Neuronal stem cell (in vitro differentiated cells): Measurements from ENCODE around the gene ARMC7.
"Not testable (repeated sequence)": the region's sequence is repeated elsewhere in the genome, so short reads cannot be mapped to it uniquely, and the experiment has no call there.

ENCODE experiments used
- DNase-seq: peaks from one replicate; pipeline ENCODE4 v3.0.0-alpha.2; 2013; ENCODE audit warnings: low spot score
- H2AFZ ChIP-seq: one replicate; pipeline ENCODE4 v1.6.1; 2013; ENCODE audit warnings: mild to moderate bottlenecking, low read length, inconsistent platforms
- H2AK5ac ChIP-seq: 2 replicates; pipeline ENCODE4 v1.6.1; 2013; ENCODE audit warnings: low read depth, mild to moderate bottlenecking, inconsistent platforms, low read length, moderate library complexity, mixed read lengths
- H2BK120ac ChIP-seq: 2 replicates; pipeline ENCODE4 v1.6.1; 2013; ENCODE audit warnings: low read depth, mild to moderate bottlenecking, inconsistent platforms, low read length, moderate library complexity, mixed read lengths
- H2BK12ac ChIP-seq: one replicate; pipeline ENCODE4 v1.6.1; 2013; ENCODE audit warnings: low read length, inconsistent platforms
- H2BK15ac ChIP-seq: 2 replicates; pipeline ENCODE4 v1.6.1; 2013; ENCODE audit warnings: mild to moderate bottlenecking, low read length, inconsistent platforms, mixed read lengths
- H2BK5ac ChIP-seq: one replicate; pipeline ENCODE4 v1.6.1; 2013; ENCODE audit warnings: inconsistent platforms, mild to moderate bottlenecking, low read length, moderate library complexity
- H3K14ac ChIP-seq: one replicate; pipeline ENCODE4 v1.6.1; 2013; ENCODE audit warnings: low read length, inconsistent platforms
- H3K18ac ChIP-seq: 2 replicates; pipeline ENCODE4 v1.6.1; 2013; ENCODE audit warnings: low read length, inconsistent platforms
- H3K23ac ChIP-seq: 2 replicates; pipeline ENCODE4 v1.6.1; 2013; ENCODE audit warnings: low read depth, mild to moderate bottlenecking, mixed read lengths, low read length, inconsistent platforms; ENCODE audit not compliant: poor library complexity
- H3K27ac ChIP-seq: replicated peaks from 3 replicates; pipeline ENCODE4 v1.5.1; 2013; ENCODE audit warnings: low read length, inconsistent platforms
- H3K27me3 ChIP-seq, 3 experiments: 2 replicates each; pipeline ENCODE4 v1.6.1; 2013; ENCODE audit warnings: low read length in 3 of 3, mild to moderate bottlenecking in 2 of 3, inconsistent platforms in 1 of 3, low read depth in 1 of 3, mixed read lengths in 1 of 3, moderate library complexity in 1 of 3; ENCODE audit not compliant: control insufficient read depth in 3 of 3, insufficient read depth in 3 of 3
- H3K36me3 ChIP-seq, 2 donors: replicated peaks in 1 of 2; 2 replicates each; pipeline ENCODE4 v1.6.1; 2013; ENCODE audit warnings: low read length in 2 of 2; ENCODE audit not compliant: control insufficient read depth in 2 of 2, insufficient read depth in 2 of 2
- H3K4ac ChIP-seq: 2 replicates; pipeline ENCODE4 v1.6.1; 2013; ENCODE audit warnings: inconsistent platforms, mild to moderate bottlenecking, low read length, moderate library complexity
- H3K4me1 ChIP-seq, 2 donors: 1 replicate in 1 of 2; 2 replicates in 1 of 2; pipeline ENCODE4 v1.6.1; 2013; ENCODE audit warnings: low read length in 2 of 2, low read depth in 1 of 2; ENCODE audit not compliant: control insufficient read depth in 2 of 2, insufficient read depth in 1 of 2
- H3K4me2 ChIP-seq: one replicate; pipeline ENCODE4 v1.6.1; 2013; ENCODE audit warnings: mild to moderate bottlenecking, low read length, inconsistent platforms; ENCODE audit not compliant: insufficient read depth, poor library complexity, severe bottlenecking
- H3K4me3 ChIP-seq, 2 donors: 2 replicates each; pipeline ENCODE4 v1.5.1; 2013; ENCODE audit warnings: low read length in 2 of 2, mild to moderate bottlenecking in 2 of 2, inconsistent platforms in 1 of 2, moderate library complexity in 1 of 2
- H3K79me1 ChIP-seq: one replicate; pipeline ENCODE4 v1.6.1; 2013; ENCODE audit warnings: low read depth, mild to moderate bottlenecking, inconsistent platforms, low read length, moderate library complexity
- H3K9ac ChIP-seq: one replicate; pipeline ENCODE4 v1.6.1; 2013; ENCODE audit warnings: mild to moderate bottlenecking, low read depth, low read length, inconsistent platforms; ENCODE audit not compliant: poor library complexity
- H3K9me3 ChIP-seq, 2 donors: replicated peaks in 1 of 2; 2 replicates each; pipeline versions ENCODE3 to v1.6.1; 2013; ENCODE audit warnings: low read length in 2 of 2, mild to moderate bottlenecking in 2 of 2, inconsistent platforms in 1 of 2, low read depth in 1 of 2, mixed read lengths in 1 of 2, moderate library complexity in 1 of 2; ENCODE audit not compliant: control insufficient read depth in 2 of 2, insufficient read depth in 1 of 2
- H4K8ac ChIP-seq: one replicate; pipeline ENCODE4 v1.6.1; 2013; ENCODE audit warnings: low read depth, mild to moderate bottlenecking, inconsistent platforms, low read length, moderate library complexity
- H4K91ac ChIP-seq: one replicate; pipeline ENCODE4 v1.6.1; 2013; ENCODE audit warnings: low read length, low read depth, mild to moderate bottlenecking, inconsistent platforms; ENCODE audit not compliant: poor library complexity
- WGBS, 2 donors: extraction: QIAGEN DNeasy Blood & Tissue Kit; methylation state at CpG; one replicate each; pipeline ENCODE4 v1.1.7; 2013; ENCODE audit warnings: missing lambda C conversion rate in 2 of 2, mixed read lengths in 1 of 2; ENCODE audit not compliant: insufficient read length in 2 of 2, insufficient replicate concordance in 1 of 2; ENCODE audit errors: extremely low coverage in 2 of 2; 5-methylcytosine and 5-hydroxymethylcytosine counted together

ARMC7 gene

GRCh38 chr17:75137762-75138161 lies 28.0 kb downstream of the ARMC7 start:
- not testable (repeated sequence) for H3K18ac ChIP-seq, H4K8ac ChIP-seq, H3K27ac ChIP-seq, H2BK12ac ChIP-seq, H3K27me3 ChIP-seq, H3K14ac ChIP-seq, H3K79me1 ChIP-seq, H3K23ac ChIP-seq, H4K91ac ChIP-seq, H2BK120ac ChIP-seq, H3K4me2 ChIP-seq, H3K4ac ChIP-seq, DNase-seq, H2BK5ac ChIP-seq, H2AFZ ChIP-seq, H2BK15ac ChIP-seq, H2AK5ac ChIP-seq, H3K4me1 ChIP-seq, H3K4me3 ChIP-seq, H3K9me3 ChIP-seq, H3K9ac ChIP-seq
- WGBS, 2 donors: no CpG with 5 or more reads among the region's 9 CpGs
- H3K36me3 ChIP-seq: peaks cover 34 to 80% of the 10 kb centered on the region in 2 donors

GRCh38 chr17:75138519-75138918 lies 28.8 kb downstream of the ARMC7 start:
- no peak overlapping the region for H2AK5ac ChIP-seq
- no peak overlapping the region for H4K91ac ChIP-seq
- no peak overlapping the region for H3K9ac ChIP-seq
- no peak overlapping the region for H4K8ac ChIP-seq
- H3K14ac ChIP-seq: no peak overlapping the region
- no peak overlapping the region for H2BK120ac ChIP-seq
- H3K4ac ChIP-seq: no peak overlapping the region
- peaks cover 38 to 87% of the 10 kb centered on the region in 2 donors for H3K36me3 ChIP-seq
- H3K9me3 ChIP-seq: no peaks in the 10 kb centered on the region
- H3K4me1 ChIP-seq: no peaks in the 10 kb centered on the region
- WGBS, 2 donors: no CpG with 5 or more reads among the region's 5 CpGs
- peaks cover 4% of the 10 kb centered on the region for H3K79me1 ChIP-seq
- H2BK12ac ChIP-seq: no peak overlapping the region
- no peak overlapping the region for H3K23ac ChIP-seq
- H2BK5ac ChIP-seq: no peak overlapping the region
- H3K4me3 ChIP-seq: no peak overlapping the region
- no peak for DNase-seq
- H3K4me2 ChIP-seq: no peak overlapping the region
- H2BK15ac ChIP-seq: no peak overlapping the region
- H3K27ac ChIP-seq: no peak overlapping the region
- no peak overlapping the region for H2AFZ ChIP-seq
- H3K27me3 ChIP-seq: no peaks in the 10 kb centered on the region
- no peak overlapping the region for H3K18ac ChIP-seq

DNA sequence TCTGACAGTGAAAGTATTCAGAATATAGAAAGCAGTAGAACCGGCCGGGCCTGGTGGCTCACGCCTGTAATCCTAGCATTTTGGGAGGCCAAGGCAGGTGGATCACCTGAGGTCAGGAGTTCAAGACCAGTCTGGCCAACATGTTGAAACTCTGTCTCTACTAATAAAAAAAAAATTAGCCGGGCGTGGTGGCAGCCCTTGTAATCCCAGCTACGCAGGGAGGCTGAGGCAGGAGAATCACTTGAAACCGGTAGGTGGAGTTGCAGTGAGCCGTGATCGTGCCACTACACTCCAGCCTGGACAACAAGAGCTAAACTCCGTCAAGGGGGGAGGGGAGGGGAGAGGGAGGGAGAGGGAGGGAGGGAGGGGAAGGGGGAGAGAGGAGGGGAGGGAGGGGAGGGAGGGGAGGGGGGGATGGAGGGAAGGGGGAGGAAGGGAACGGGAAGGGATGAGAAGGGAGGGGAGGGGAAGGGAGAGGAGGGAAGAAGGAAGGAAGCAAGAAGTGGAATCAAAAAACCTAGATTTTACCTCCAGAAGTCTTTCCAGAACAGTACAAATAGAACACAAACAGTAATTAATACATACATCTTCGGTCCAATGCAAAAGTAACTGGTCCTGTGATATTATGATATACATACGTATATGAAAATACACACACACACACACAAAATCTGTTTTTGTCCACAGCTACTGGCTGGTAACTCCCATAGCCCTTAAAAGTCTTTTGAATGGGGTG lies 32.6 kb downstream of the ARMC7 start:
- Histone ChIP-seq H3K14ac (no peak overlapping the region), H3K23ac (no peak overlapping the region), H3K18ac (no peak overlapping the region), H3K79me1 (peaks cover 8% of the 10 kb centered on the region), H3K4me2 (no peak overlapping the region), H2AK5ac (no peak overlapping the region), H2BK12ac (no peak overlapping the region), H3K4me1 (no peaks in the 10 kb centered on the region), H2BK15ac (no peak overlapping the region), H4K91ac (no peak overlapping the region), H3K36me3 (peaks cover 58 to 97% of the 10 kb centered on the region in 2 donors), H2AFZ (no peak overlapping the region), H3K4ac (no peak overlapping the region), H3K9me3 (no peaks in the 10 kb centered on the region), H3K27ac (no peak overlapping the region), H3K27me3 (no peaks in the 10 kb centered on the region), H3K9ac (no peak overlapping the region), H2BK5ac (no peak overlapping the region), H4K8ac (no peak overlapping the region), H3K4me3 (no peak overlapping the region), H2BK120ac (no peak overlapping the region)
- DNase-seq: no peak
- whole genome bisulfite sequencing, 2 donors: 100% methylated on average over 1 of the region's 13 CpGs; no CpG with 5 or more reads in 1 of the 2 donors

DNA sequence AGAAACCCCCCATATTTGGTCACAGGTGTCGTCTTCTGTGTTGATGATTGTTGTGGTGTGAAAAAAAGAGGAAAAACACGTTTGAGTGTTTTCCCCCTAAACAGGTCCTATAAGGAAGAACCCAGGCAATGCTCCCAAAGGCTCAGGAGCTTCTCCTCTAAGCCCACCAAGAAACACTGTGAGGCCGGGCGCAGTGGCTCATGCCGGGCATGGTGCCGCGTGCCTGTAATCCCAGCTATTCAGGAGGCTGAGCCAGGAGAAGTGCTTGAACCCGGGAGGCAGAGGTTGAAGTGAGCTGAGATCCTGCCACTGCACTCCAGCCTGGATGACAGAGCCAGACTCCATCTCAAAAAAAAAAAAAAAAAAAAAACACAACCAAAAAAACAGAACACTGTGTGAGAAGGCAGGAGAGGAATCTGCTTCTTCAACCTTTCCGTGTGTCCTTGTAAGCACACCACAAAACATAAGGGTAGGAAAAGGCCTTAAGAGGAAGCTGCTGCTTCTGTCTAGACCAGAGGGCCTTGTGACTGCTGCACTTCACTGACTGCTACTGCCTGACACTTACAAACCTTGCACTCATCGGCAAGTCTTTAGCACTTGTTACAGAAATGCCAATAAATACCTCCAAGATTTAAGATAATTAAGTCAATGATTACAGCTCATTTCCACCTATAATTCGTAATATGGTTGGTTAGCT lies 35.2 kb downstream of the ARMC7 start:
- Histone ChIP-seq H3K14ac (no peak overlapping the region), H3K18ac (no peak overlapping the region), H2AFZ (no peak overlapping the region), H3K9me3 (no peaks in the 10 kb centered on the region), H3K27me3 (no peaks in the 10 kb centered on the region), H4K91ac (no peak overlapping the region), H3K79me1 (peaks cover 5% of the 10 kb centered on the region), H2AK5ac (no peak overlapping the region), H2BK12ac (peak overlapping the region; percentile 17), H4K8ac (no peak overlapping the region), H3K4me1 (no peaks in the 10 kb centered on the region), H2BK15ac (no peak overlapping the region), H3K9ac (no peak overlapping the region), H3K4ac (no peak overlapping the region), H3K36me3 (peaks cover 62 to 96% of the 10 kb centered on the region in 2 donors), H3K4me2 (no peak overlapping the region), H2BK120ac (no peak overlapping the region), H3K23ac (no peak overlapping the region), H3K4me3 (no peak overlapping the region), H2BK5ac (no peak overlapping the region), H3K27ac (no peak overlapping the region)
- no peak for DNase-seq
- WGBS, 2 donors: no CpG with 5 or more reads among the region's 11 CpGs
